ENCODE measurements around the gene GMPPA. TPM values are rescaled to one million over a fixed set of nuclear protein-coding genes. Genes with fewer than 3 reads are reported as not detected.

GMPPA gene
- total and polyA plus RNA-seq, 5 donors from 2014 or later = 17.2 to 35.1 (median 25.9) TPM

DNA sequence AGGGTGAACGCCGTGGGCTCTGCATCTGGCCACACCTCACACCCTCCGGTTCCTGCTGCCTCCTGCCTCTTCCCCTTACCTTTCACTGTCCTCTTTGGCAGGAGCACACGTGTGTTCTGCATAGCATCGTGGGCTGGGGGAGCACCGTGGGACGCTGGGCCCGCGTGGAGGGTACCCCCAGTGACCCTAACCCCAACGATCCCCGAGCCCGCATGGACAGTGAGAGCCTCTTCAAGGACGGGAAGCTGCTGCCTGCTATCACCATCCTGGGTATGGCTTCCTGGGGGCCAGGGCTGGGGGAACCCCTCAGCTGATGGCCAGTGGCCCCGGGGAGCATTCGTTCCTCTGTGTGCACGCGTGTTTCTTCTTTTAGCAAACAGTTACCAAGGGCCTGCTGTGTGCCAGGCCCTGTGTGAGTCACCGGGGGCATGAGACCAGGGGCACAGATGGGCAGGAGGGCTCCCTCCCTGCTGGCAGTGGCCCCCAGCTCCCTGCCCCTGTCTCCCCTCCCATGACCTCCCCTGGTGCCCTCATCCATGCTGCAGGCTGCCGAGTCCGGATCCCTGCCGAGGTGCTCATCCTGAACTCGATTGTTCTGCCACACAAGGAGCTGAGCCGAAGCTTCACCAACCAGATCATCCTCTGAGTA is 7.6 kb downstream of the GMPPA start:
- peaks cover 32% of the 10 kb centered on the region for H3K36me3 Mint-ChIP-seq
- H3K4me3 ChIP-seq (ENCODE audit: low read depth, low read length) = no peak overlapping the region
- H3K36me3 ChIP-seq (ENCODE audit: control insufficient read depth, insufficient read depth, low read length) = peaks cover 18% of the 10 kb centered on the region
- no peak overlapping the region for H3K27ac Mint-ChIP-seq
- DNase-seq = no peak
- H3K9me3 Mint-ChIP-seq = no peaks in the 10 kb centered on the region
- H3K4me1 Mint-ChIP-seq = peaks cover 0 to 19% (median 7%) of the 10 kb centered on the region in 4 donors
- no peak overlapping the region for H3K4me3 Mint-ChIP-seq
- no peak for ATAC-seq (ENCODE audit: low read depth in 2 of 2)
- no peaks in the 10 kb centered on the region for H3K27me3 ChIP-seq (ENCODE audit: control insufficient read depth, insufficient read depth, low read length)
- no peaks in the 10 kb centered on the region for H3K9me3 ChIP-seq (ENCODE audit: control insufficient read depth in 2 of 2, low read length in 2 of 2)
- H3K4me1 ChIP-seq (ENCODE audit: control insufficient read depth, insufficient read depth, low read length, poor library complexity, severe bottlenecking) = peaks cover 8% of the 10 kb centered on the region
- peaks cover 31% of the 10 kb centered on the region for H3K27me3 Mint-ChIP-seq
- no peak overlapping the region for H3K27ac ChIP-seq (ENCODE audit: insufficient read depth, low read length, poor library complexity, severe bottlenecking)

DNA sequence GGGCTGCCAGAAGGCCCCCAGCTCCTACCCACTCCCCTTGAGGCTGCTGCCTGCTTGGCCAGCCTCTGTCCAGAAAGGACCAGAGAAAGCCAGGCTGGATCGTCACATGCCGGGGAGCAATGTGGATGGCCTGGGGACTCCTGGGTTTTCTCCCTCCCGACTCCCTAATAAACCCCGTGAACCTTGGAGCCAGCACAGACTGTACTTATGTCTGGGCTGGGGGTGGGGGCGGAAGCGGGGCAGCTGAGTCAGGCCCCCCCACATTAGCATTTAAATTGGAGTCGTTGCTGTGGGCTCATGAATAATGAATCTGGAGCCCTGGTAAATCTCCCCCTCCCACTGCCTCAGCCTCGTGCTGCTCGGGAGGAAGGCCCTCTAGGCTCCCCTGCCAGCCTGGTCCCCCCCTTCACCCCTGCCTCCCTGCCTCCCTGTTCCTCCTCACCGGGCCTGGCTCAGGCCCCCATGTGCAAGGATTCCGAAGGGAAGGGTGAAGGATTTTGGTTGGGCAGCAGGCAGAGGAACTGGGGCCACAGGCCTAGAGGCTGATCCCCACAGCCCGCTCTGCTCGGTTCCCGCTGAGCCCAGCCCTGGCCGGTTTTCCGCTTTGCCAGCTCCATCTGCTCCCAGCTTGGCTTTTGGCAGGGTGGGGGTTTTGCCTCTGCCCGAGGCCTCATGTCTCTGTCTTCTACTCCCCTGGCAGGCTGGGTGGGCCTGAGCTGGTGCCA is 8.3 kb downstream of the GMPPA start:
- Mint-ChIP-seq H3K4me1 (peaks cover 0 to 17% (median 7%) of the 10 kb centered on the region in 4 donors), H3K36me3 (peaks cover 26% of the 10 kb centered on the region), H3K9me3 (no peaks in the 10 kb centered on the region), H3K27ac (no peak overlapping the region), H3K27me3 (peaks cover 38% of the 10 kb centered on the region), H3K4me3 (no peak overlapping the region)
- H3K9me3 ChIP-seq (ENCODE audit: control insufficient read depth in 2 of 2, low read length in 2 of 2) = no peaks in the 10 kb centered on the region
- H3K36me3 ChIP-seq (ENCODE audit: control insufficient read depth, insufficient read depth, low read length) = peaks cover 18% of the 10 kb centered on the region
- DNase-seq (no peak), ATAC-seq (ENCODE audit: low read depth in 2 of 2) (no peak)
- peaks cover 8% of the 10 kb centered on the region for H3K4me1 ChIP-seq (ENCODE audit: control insufficient read depth, insufficient read depth, low read length, poor library complexity, severe bottlenecking)
- no peak overlapping the region for H3K27ac ChIP-seq (ENCODE audit: insufficient read depth, low read length, poor library complexity, severe bottlenecking)
- no peak overlapping the region for H3K4me3 ChIP-seq (ENCODE audit: low read depth, low read length)
- H3K27me3 ChIP-seq (ENCODE audit: control insufficient read depth, insufficient read depth, low read length) = no peaks in the 10 kb centered on the region

DNA sequence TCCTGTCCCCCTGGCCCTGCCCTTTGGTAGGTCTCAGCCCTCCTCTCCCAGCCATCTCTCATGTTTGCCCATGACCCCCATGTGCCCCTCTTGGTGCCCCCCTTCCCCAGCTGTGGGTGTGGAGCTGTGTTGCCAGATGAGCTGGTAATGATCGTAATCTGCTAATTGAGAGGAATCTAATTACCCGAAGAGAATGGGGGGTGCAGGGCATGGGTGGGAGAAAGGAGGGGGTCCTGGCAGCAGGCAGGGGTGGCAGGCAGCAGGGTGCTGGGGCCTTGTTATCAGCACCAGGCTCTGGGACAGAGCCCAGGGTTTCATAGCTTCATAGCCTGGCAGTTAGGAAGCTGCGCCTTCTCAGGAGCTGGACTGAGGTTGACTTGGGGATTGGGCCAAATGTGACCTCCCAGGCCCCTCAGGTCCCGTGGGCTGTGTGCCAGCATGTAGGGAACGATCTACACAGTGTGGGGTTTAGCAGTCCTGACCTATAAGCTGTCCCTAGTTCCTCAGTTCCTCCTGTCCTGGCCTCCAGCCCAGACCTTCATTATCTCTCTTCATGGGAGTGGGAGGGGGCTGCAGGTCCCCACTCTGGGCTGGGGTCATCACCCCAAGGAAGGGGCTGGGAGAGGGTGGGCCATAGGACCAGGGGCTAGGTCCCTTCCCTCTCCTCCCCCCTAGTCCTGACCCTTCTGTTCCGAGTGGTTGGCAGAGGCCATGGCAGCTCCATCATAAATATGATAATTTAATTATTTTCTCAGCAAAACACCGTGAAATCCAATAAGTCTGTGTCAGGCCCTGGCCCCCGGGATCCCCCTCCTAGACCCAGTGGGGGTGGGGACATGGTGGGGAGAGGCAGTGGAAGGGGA is 9.1 kb downstream of the GMPPA start:
- Histone ChIP-seq H3K27me3 (ENCODE audit: control insufficient read depth, insufficient read depth, low read length) (peaks cover 2% of the 10 kb centered on the region), H3K27ac (ENCODE audit: insufficient read depth, low read length, poor library complexity, severe bottlenecking) (no peak overlapping the region), H3K4me1 (ENCODE audit: control insufficient read depth, insufficient read depth, low read length, poor library complexity, severe bottlenecking) (peaks cover 8% of the 10 kb centered on the region), H3K9me3 (ENCODE audit: control insufficient read depth in 2 of 2, low read length in 2 of 2) (no peaks in the 10 kb centered on the region), H3K36me3 (ENCODE audit: control insufficient read depth, insufficient read depth, low read length) (peaks cover 18% of the 10 kb centered on the region), H3K4me3 (ENCODE audit: low read depth, low read length) (no peak overlapping the region)
- Mint-ChIP-seq H3K4me3 (peak overlapping the region in 1 of 4 donors; percentile 51), H3K4me1 (peaks cover 0 to 17% (median 10%) of the 10 kb centered on the region in 4 donors), H3K27ac (no peak overlapping the region), H3K27me3 (peaks cover 39% of the 10 kb centered on the region), H3K36me3 (peaks cover 26% of the 10 kb centered on the region), H3K9me3 (no peaks in the 10 kb centered on the region)
- no peak for DNase-seq
- ATAC-seq (ENCODE audit: low read depth in 2 of 2) = no peak

DNA sequence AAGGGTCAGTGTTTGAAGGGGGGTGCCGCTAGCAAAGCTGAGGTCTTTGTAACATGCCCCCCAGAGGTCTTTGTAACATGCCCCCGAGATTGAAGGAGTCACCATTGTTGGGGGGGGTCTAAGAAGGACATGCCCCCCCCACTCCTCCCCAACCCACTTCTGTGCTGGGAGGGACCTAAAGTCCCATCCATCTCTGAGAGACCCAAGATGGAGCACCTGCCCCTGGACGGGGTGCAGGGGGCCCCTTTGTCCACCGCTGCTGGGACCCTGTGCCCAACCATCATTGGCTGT is 9.7 kb downstream of the GMPPA start:
- no peak overlapping the region for H3K27ac ChIP-seq (ENCODE audit: insufficient read depth, low read length, poor library complexity, severe bottlenecking)
- Mint-ChIP-seq H3K27ac (no peak overlapping the region), H3K4me3 (no peak overlapping the region), H3K4me1 (peaks cover 0 to 21% (median 12%) of the 10 kb centered on the region in 4 donors), H3K9me3 (no peaks in the 10 kb centered on the region), H3K27me3 (peaks cover 45% of the 10 kb centered on the region), H3K36me3 (peaks cover 25% of the 10 kb centered on the region)
- peaks cover 2% of the 10 kb centered on the region for H3K27me3 ChIP-seq (ENCODE audit: control insufficient read depth, insufficient read depth, low read length)
- no peak overlapping the region for H3K4me3 ChIP-seq (ENCODE audit: low read depth, low read length)
- ATAC-seq (ENCODE audit: low read depth in 2 of 2) = no peak
- H3K9me3 ChIP-seq (ENCODE audit: control insufficient read depth in 2 of 2, low read length in 2 of 2) = no peaks in the 10 kb centered on the region
- no peak for DNase-seq
- peaks cover 18% of the 10 kb centered on the region for H3K36me3 ChIP-seq (ENCODE audit: control insufficient read depth, insufficient read depth, low read length)
- H3K4me1 ChIP-seq (ENCODE audit: control insufficient read depth, insufficient read depth, low read length, poor library complexity, severe bottlenecking) = peaks cover 8% of the 10 kb centered on the region

DNA sequence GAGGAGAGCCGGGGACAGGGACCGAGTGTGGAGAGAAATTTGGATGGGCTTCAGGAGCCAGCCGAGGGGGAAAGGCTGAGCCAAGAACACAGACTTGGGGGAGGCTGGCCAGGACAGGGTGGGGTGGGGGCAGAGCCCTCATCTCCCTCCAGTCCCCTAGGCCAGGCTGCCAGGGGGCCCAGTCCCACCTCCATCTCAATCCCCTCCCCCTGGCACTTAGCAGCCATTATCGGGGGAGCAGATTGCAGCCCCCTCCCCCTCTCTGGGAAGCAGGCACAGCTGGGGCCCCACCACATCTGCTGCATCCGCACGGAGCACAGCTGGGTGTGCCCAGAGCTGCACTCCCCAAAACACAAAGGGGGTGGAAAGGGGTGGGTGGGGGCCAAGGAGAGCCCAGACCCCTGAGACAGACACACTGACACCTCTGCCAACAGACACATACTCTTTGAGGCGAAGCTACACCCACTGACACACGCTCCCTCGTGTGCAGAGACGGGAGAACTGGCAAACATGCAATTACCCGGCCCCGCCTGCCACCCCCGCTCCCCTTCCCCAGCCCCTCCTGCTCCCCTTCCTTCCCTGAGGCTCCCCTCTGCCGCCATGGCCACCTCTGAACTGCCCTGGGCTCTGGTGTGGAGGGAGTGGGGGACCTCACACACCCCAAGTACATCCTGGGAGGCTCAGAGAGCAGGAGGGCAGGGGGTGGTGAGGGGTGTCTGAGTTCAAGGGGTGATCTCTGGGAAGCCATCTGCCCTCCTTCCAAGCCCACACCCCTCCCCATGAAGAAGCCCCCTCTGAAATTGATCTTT is 10.5 kb downstream of the GMPPA start:
- Mint-ChIP-seq H3K27me3 (peaks cover 53% of the 10 kb centered on the region), H3K36me3 (peaks cover 17% of the 10 kb centered on the region), H3K4me3 (peak overlapping the region in 3 of 4 donors; percentile 50 to 70 (median 68)), H3K9me3 (no peaks in the 10 kb centered on the region), H3K4me1 (peaks cover 0 to 27% (median 15%) of the 10 kb centered on the region in 4 donors), H3K27ac (no peak overlapping the region)
- Histone ChIP-seq H3K4me1 (ENCODE audit: control insufficient read depth, insufficient read depth, low read length, poor library complexity, severe bottlenecking) (peaks cover 12% of the 10 kb centered on the region), H3K27ac (ENCODE audit: insufficient read depth, low read length, poor library complexity, severe bottlenecking) (no peak overlapping the region), H3K9me3 (ENCODE audit: control insufficient read depth in 2 of 2, low read length in 2 of 2) (no peaks in the 10 kb centered on the region), H3K36me3 (ENCODE audit: control insufficient read depth, insufficient read depth, low read length) (peaks cover 15% of the 10 kb centered on the region), H3K4me3 (ENCODE audit: low read depth, low read length) (no peak overlapping the region), H3K27me3 (ENCODE audit: control insufficient read depth, insufficient read depth, low read length) (peaks cover 2% of the 10 kb centered on the region)
- DNase-seq = no peak
- peak; percentile 9 to 20 for ATAC-seq (ENCODE audit: low read depth in 2 of 2)

DNA sequence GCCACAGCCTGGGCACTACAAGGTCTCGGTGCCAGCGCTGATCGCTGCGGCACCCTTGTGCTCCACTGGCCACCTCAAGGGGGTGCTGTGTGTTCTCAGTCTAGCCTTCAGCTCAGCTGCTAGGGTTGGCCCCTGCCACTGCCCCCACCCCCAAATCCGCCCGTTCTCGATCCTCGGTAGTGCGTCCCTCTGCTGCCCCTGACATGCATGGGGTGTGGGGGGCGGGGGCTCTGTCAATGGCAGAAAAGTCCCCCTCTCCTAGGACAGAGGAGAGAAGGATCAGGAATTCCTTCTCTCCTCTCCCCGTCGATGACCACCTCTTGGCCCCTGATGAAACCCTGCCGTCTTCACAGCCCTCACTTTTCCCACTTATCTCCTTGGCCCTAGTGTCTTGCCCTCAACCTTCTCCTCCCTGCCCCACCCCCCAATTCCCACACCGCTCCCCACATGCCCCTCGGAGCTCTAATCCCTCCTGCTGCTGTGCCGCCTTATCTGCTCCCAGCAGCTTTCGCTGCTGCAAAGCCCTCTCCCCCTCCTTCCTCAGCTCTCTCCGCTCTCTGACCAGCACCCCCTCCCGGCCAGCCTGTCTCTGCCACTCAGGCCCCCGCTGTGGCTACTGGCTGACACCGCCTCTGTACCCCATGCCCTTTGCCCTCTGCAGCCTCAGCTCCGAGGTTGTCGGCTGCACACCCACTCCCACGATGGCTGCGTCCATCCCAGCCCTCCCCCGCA is 11.3 kb downstream of the GMPPA start:
- no peaks in the 10 kb centered on the region for H3K9me3 ChIP-seq (ENCODE audit: control insufficient read depth in 2 of 2, low read length in 2 of 2)
- Mint-ChIP-seq H3K27me3 (peaks cover 57% of the 10 kb centered on the region), H3K36me3 (peaks cover 10% of the 10 kb centered on the region), H3K9me3 (no peaks in the 10 kb centered on the region), H3K4me3 (peak overlapping the region in 3 of 4 donors; percentile 50 to 70 (median 68)), H3K4me1 (peaks cover 0 to 27% (median 15%) of the 10 kb centered on the region in 4 donors), H3K27ac (no peak overlapping the region)
- no peak overlapping the region for H3K4me3 ChIP-seq (ENCODE audit: low read depth, low read length)
- peak; percentile 70 to 73 for ATAC-seq (ENCODE audit: low read depth in 2 of 2)
- peaks cover 15% of the 10 kb centered on the region for H3K4me1 ChIP-seq (ENCODE audit: control insufficient read depth, insufficient read depth, low read length, poor library complexity, severe bottlenecking)
- H3K27ac ChIP-seq (ENCODE audit: insufficient read depth, low read length, poor library complexity, severe bottlenecking) = no peak overlapping the region
- peak; percentile 28 to 39 (median 35) for DNase-seq
- H3K36me3 ChIP-seq (ENCODE audit: control insufficient read depth, insufficient read depth, low read length) = peaks cover 8% of the 10 kb centered on the region
- H3K27me3 ChIP-seq (ENCODE audit: control insufficient read depth, insufficient read depth, low read length) = peaks cover 2% of the 10 kb centered on the region
